ENCODE data around the gene RBKS. TPM values are rescaled to one million over a fixed set of nuclear protein-coding genes. Genes with fewer than 3 reads are reported as not detected.

RBKS gene
- total RNA-seq, 1 experiment from 2014 or later = 9.2 TPM

- H3K9me3 Mint-ChIP-seq (ENCODE audit: unreplicated experiment) = no peaks in the 10 kb centered on the region
- BruUV-seq (replicated peaks) = no TSS peak
- no peaks in the 10 kb centered on the region for H3K36me3 Mint-ChIP-seq (ENCODE audit: insufficient read depth, unreplicated experiment)
- ChIA-PET CTCF (interaction anchor here (1.0 kb wide), 1 partner anchor 10 kb away, joined by 3 read pairs; no protein-coding TSS in a partner anchor), POLR2A (interaction anchor here (3.0 kb wide), 1 partner anchor 9 kb away, joined by 27 read pairs; no protein-coding TSS in a partner anchor)
- H3K4me3 Mint-ChIP-seq (ENCODE audit: unreplicated experiment) = no peak overlapping the region
- no peaks in the 10 kb centered on the region for H3K27me3 Mint-ChIP-seq (ENCODE audit: insufficient read depth, unreplicated experiment)
- no peak for DNase-seq (ENCODE audit: unreplicated experiment)
- intact Hi-C loops (cut with micrococcal nuclease) = no loop called here
- TF ChIP-seq CTCF (IDR thresholded peaks at IDR 0.05; ENCODE audit: unreplicated experiment) = no peak
- H3K4me1 Mint-ChIP-seq (ENCODE audit: insufficient read depth, unreplicated experiment) = peaks cover 54% of the 10 kb centered on the region
- H3K27ac Mint-ChIP-seq (ENCODE audit: low read depth, unreplicated experiment) = peak overlapping the region; percentile 68
Observed at GRCh38 chr2:27800856-27801255, 89.3 kb downstream of the RBKS start.

- POLR2A ChIA-PET = interaction anchor here (0.6 to 3.0 kb wide), 15 partner anchors 10 to 837 kb away, joined by 3 to 27 read pairs (median 4); partner anchors contain the start of genes BABAM2, FOSL2, MRPL33 and RBKS
- TF ChIP-seq CTCF (IDR thresholded peaks at IDR 0.05; ENCODE audit: unreplicated experiment) = no peak
Observed at GRCh38 chr2:27799646-27800010, 90.6 kb downstream of the RBKS start.

GRCh38 chr2:27798948-27799645 is 91.1 kb downstream of the RBKS start:
- no peak for TF ChIP-seq CTCF (IDR thresholded peaks at IDR 0.05; ENCODE audit: unreplicated experiment)

More at GRCh38 chr2:27799646-27800010, 90.6 kb downstream of the RBKS start:
- Mint-ChIP-seq H3K27ac (ENCODE audit: low read depth, unreplicated experiment) (peak overlapping the region; percentile 68), H3K4me3 (ENCODE audit: unreplicated experiment) (no peak overlapping the region), H3K36me3 (ENCODE audit: insufficient read depth, unreplicated experiment) (no peaks in the 10 kb centered on the region), H3K9me3 (ENCODE audit: unreplicated experiment) (no peaks in the 10 kb centered on the region), H3K4me1 (ENCODE audit: insufficient read depth, unreplicated experiment) (peaks cover 63% of the 10 kb centered on the region), H3K27me3 (ENCODE audit: insufficient read depth, unreplicated experiment) (no peaks in the 10 kb centered on the region)
- intact Hi-C loops (cut with micrococcal nuclease) = loop anchor here (1.0 to 2.0 kb wide), 6 partner anchors 11 to 593 kb away; partner anchors contain the start of genes BABAM2, FOSL2 and RBKS
- CTCF ChIA-PET = interaction anchor here (1.0 kb wide), 2 partner anchors 9 to 95 kb away, joined by 3 read pairs; no protein-coding TSS in a partner anchor
- peak; percentile 52 for DNase-seq (ENCODE audit: unreplicated experiment)
- TSS peak; percentile 97 for BruUV-seq (replicated peaks)

GRCh38 chr2:27798486-27798885 is 91.7 kb downstream of the RBKS start:
- intact Hi-C loops (cut with micrococcal nuclease) = loop anchor here (2.0 kb wide), 1 partner anchor 92 kb away; the partner anchor contains the start of genes BABAM2 and RBKS
- no peak for TF ChIP-seq CTCF (IDR thresholded peaks at IDR 0.05; ENCODE audit: unreplicated experiment)
- BruUV-seq (replicated peaks) = TSS peak; percentile 82
- POLR2A ChIA-PET = interaction anchor here (0.6 to 3.0 kb wide), 14 partner anchors 12 to 598 kb away, joined by 3 to 27 read pairs (median 4); partner anchors contain the start of genes BABAM2, MRPL33 and RBKS
- no peak for DNase-seq (ENCODE audit: unreplicated experiment)
- H3K36me3 Mint-ChIP-seq (ENCODE audit: insufficient read depth, unreplicated experiment) = no peaks in the 10 kb centered on the region
- no peaks in the 10 kb centered on the region for H3K27me3 Mint-ChIP-seq (ENCODE audit: insufficient read depth, unreplicated experiment)
- H3K4me3 Mint-ChIP-seq (ENCODE audit: unreplicated experiment) = no peak overlapping the region
- peak overlapping the region; percentile 68 for H3K27ac Mint-ChIP-seq (ENCODE audit: low read depth, unreplicated experiment)
- H3K9me3 Mint-ChIP-seq (ENCODE audit: unreplicated experiment) = no peaks in the 10 kb centered on the region
- CTCF ChIA-PET = interaction anchor here (1.0 kb wide), 1 partner anchor 94 kb away, joined by 3 read pairs; no protein-coding TSS in a partner anchor
- peaks cover 57% of the 10 kb centered on the region for H3K4me1 Mint-ChIP-seq (ENCODE audit: insufficient read depth, unreplicated experiment)

More at GRCh38 chr2:27798948-27799645, 91.1 kb downstream of the RBKS start:
- intact Hi-C loops (cut with micrococcal nuclease) = loop anchor here (1.0 to 2.0 kb wide), 6 partner anchors 11 to 593 kb away; partner anchors contain the start of genes BABAM2, FOSL2 and RBKS
- ChIA-PET POLR2A (interaction anchor here (0.6 to 3.0 kb wide), 21 partner anchors 11 to 837 kb away, joined by 3 to 27 read pairs (median 4); partner anchors contain the start of genes BABAM2, FOSL2, MRPL33 and RBKS), CTCF (interaction anchor here (1.0 kb wide), 1 partner anchor 95 kb away, joined by 3 read pairs; no protein-coding TSS in a partner anchor)
- no TSS peak for BruUV-seq (replicated peaks)
- no peak overlapping the region for H3K4me3 Mint-ChIP-seq (ENCODE audit: unreplicated experiment)
- peak overlapping the region; percentile 68 for H3K27ac Mint-ChIP-seq (ENCODE audit: low read depth, unreplicated experiment)
- DNase-seq (ENCODE audit: unreplicated experiment) = peak; percentile 98
- no peaks in the 10 kb centered on the region for H3K27me3 Mint-ChIP-seq (ENCODE audit: insufficient read depth, unreplicated experiment)
- H3K9me3 Mint-ChIP-seq (ENCODE audit: unreplicated experiment) = no peaks in the 10 kb centered on the region
- peaks cover 59% of the 10 kb centered on the region for H3K4me1 Mint-ChIP-seq (ENCODE audit: insufficient read depth, unreplicated experiment)
- no peaks in the 10 kb centered on the region for H3K36me3 Mint-ChIP-seq (ENCODE audit: insufficient read depth, unreplicated experiment)

Measured in MCF 10A (cell line).